Endothelial cell of umbilical vein (primary cell): ENCODE data around the gene NKD1. TPM values are rescaled to one million over a fixed set of nuclear protein-coding genes. Genes with fewer than 3 reads are reported as not detected.

Experiments
- BruUV-seq: library from RNA; stranded (reverse); fragments of 400-500 nt; replicated peaks from 2 replicates; lab custom pipeline; 2021; lab: Mats Ljungman, UMichigan
- CTCF ChIA-PET: fragments of 300-600, 350-600 bp; sonication (Branson Sonifier 250); formaldehyde crosslinking; loops from one replicate; lab custom pipeline; 2021; ENCODE audit warnings: antibody characterized with exemption, inconsistent platforms; lab: Charles Lee
- POLR2A ChIA-PET: fragments of 300-600, 350-600 bp; sonication (Branson Sonifier 250); formaldehyde crosslinking; loops from one replicate; lab custom pipeline; 2021; ENCODE audit warnings: antibody characterized with exemption, inconsistent platforms; lab: Charles Lee
- DNase-seq: peaks from one replicate; pipeline ENCODE4 v3.0.0-alpha.2; 2011; ENCODE audit warnings: low read depth, low spot score
- FAIRE-seq: peaks from 2 replicates; lab custom pipeline; 2011; peaks lifted over from hg19 to GRCh38; lab: Jason Lieb, UNC
- H2AFZ ChIP-seq: 2 replicates; pipeline ENCODE4 v1.6.0; 2012; ENCODE audit warnings: low read depth, low read length, control low read depth, inconsistent platforms
- H3K27ac ChIP-seq: 2 replicates; pipeline ENCODE4 v1.5.1; 2011; ENCODE audit warnings: low read depth, mild to moderate bottlenecking, control low read depth, low read length, moderate library complexity; ENCODE audit not compliant: insufficient read depth
- H3K27me3 ChIP-seq, 2 experiments: 2 replicates each; pipeline versions ENCODE4 v1.6.0 to v1.6.1; 2011; ENCODE audit warnings: low read length in 2 of 2, mixed read lengths in 1 of 2; ENCODE audit not compliant: control insufficient read depth in 2 of 2, insufficient read depth in 2 of 2
- H3K36me3 ChIP-seq, 2 experiments: 2 replicates in 1 of 2; 3 replicates in 1 of 2; pipeline ENCODE4 v1.5.1; 2011; ENCODE audit warnings: low read length in 2 of 2, mild to moderate bottlenecking in 1 of 2, moderate library complexity in 1 of 2; ENCODE audit not compliant: control insufficient read depth in 2 of 2, insufficient read depth in 2 of 2; ENCODE audit errors: extremely low read depth in 1 of 2
- H3K4me1 ChIP-seq: 3 replicates; pipeline ENCODE4 v1.5.1; 2011; ENCODE audit warnings: mild to moderate bottlenecking, low read length; ENCODE audit not compliant: control insufficient read depth, insufficient read depth; ENCODE audit errors: extremely low read depth
- H3K4me2 ChIP-seq: 2 replicates; pipeline ENCODE4 v1.6.1; 2011; ENCODE audit warnings: low read length, control low read depth, mixed read lengths; ENCODE audit not compliant: insufficient read depth
- H3K4me3 ChIP-seq, 3 experiments: fragments of 200-600 bp in 1 of 3; sonication (generic), shearing (Covaris generic) in 1 of 3; replicated peaks in 1 of 3; 2 replicates each; pipeline ENCODE4 v1.5.1; 2011 to 2016; ENCODE audit warnings: control low read depth in 3 of 3, low read length in 3 of 3, mild to moderate bottlenecking in 2 of 3, inconsistent platforms in 1 of 3, low read depth in 1 of 3, moderate library complexity in 1 of 3; ENCODE audit not compliant: insufficient read depth in 1 of 3
- H3K79me2 ChIP-seq: 2 replicates; pipeline ENCODE4 v1.6.0; 2012; ENCODE audit warnings: low read length, inconsistent platforms; ENCODE audit not compliant: control insufficient read depth, insufficient read depth
- H3K9ac ChIP-seq: replicated peaks from 2 replicates; pipeline ENCODE3; 2011; ENCODE audit warnings: low read length, control low read depth; ENCODE audit not compliant: insufficient read depth; ENCODE audit errors: extremely low read depth
- H3K9me1 ChIP-seq: replicated peaks from 3 replicates; pipeline ENCODE4 v1.6.0; 2011; ENCODE audit warnings: mild to moderate bottlenecking, low read length; ENCODE audit not compliant: control insufficient read depth, insufficient read depth; ENCODE audit errors: extremely low read depth
- H3K9me3 ChIP-seq: replicated peaks from 2 replicates; pipeline ENCODE4 v1.5.1; 2012; ENCODE audit warnings: low read length, inconsistent platforms; ENCODE audit not compliant: control insufficient read depth, insufficient read depth
- H4K20me1 ChIP-seq: replicated peaks from 2 replicates; pipeline ENCODE3; 2011; ENCODE audit warnings: mild to moderate bottlenecking, low read length; ENCODE audit not compliant: control insufficient read depth, insufficient read depth; ENCODE audit errors: extremely low read depth
- CTCF ChIP-seq, 2 donors: IDR thresholded peaks; 1 replicate in 1 of 2; 2 replicates in 1 of 2; pipeline ENCODE4 v1.5.1; 2011; ENCODE audit warnings: low read length in 2 of 2, mild to moderate bottlenecking in 2 of 2, moderate library complexity in 2 of 2, control low read depth in 1 of 2, inconsistent platforms in 1 of 2, low read depth in 1 of 2; ENCODE audit not compliant: insufficient read depth in 1 of 2; ENCODE audit errors: extremely low read depth in 1 of 2
- FOS ChIP-seq: IDR thresholded peaks from 2 replicates; pipeline ENCODE4 v1.6.1; 2011; ENCODE audit warnings: mild to moderate bottlenecking, low read length, moderate library complexity, borderline replicate concordance; ENCODE audit not compliant: insufficient read depth
- GATA2 ChIP-seq: IDR thresholded peaks from 2 replicates; pipeline ENCODE4 v1.7.0; 2011; ENCODE audit warnings: low read depth, mild to moderate bottlenecking, moderate library complexity, mixed read lengths, low read length; ENCODE audit not compliant: insufficient read length, insufficient read depth
- JUN ChIP-seq: IDR thresholded peaks from 2 replicates; pipeline ENCODE4 v1.6.1; 2011; ENCODE audit warnings: borderline replicate concordance, low read depth; ENCODE audit not compliant: insufficient read length, insufficient read depth
- MAX ChIP-seq: IDR thresholded peaks from 2 replicates; pipeline ENCODE4 v1.6.1; 2011; ENCODE audit not compliant: insufficient read depth, insufficient read length
- MYC ChIP-seq: IDR thresholded peaks from one replicate; pipeline ENCODE4 v1.6.1; 2011; ENCODE audit warnings: mild to moderate bottlenecking, low read depth, low read length
- POLR2A ChIP-seq: IDR thresholded peaks from 2 replicates; pipeline ENCODE4 v1.6.1; 2012; ENCODE audit warnings: low read depth, mild to moderate bottlenecking, control low read depth, low read length
- POLR2AphosphoS5 ChIP-seq: IDR thresholded peaks from 2 replicates; pipeline ENCODE4 v1.6.1; 2012; ENCODE audit warnings: low read depth, mild to moderate bottlenecking, control low read depth, low read length, moderate library complexity; ENCODE audit not compliant: insufficient read depth
- dilution Hi-C: fragments of 300-500 bp; cut with MboI; formaldehyde crosslinking; loops from one replicate; pipeline ENCODE4 v1.15.0; 2019; ENCODE audit warnings: low sequenced_read_pairs; ENCODE audit not compliant: extremely low pct_ligation_motif_present
- intact Hi-C: fragments of 100-400 bp; cut with micrococcal nuclease; formaldehyde crosslinking; loops from one replicate; pipeline ENCODE4 v1.10.0; 2022
- polyA plus RNA-seq, 4 experiments: library from polyadenylated mRNA; depleted of rRNA in 3 of 4; stranded (reverse) in 3 of 4; unstranded in 1 of 4; fragments of >200 nt; gene quantifications; 2 replicates each; pipeline versions ENCODE4 v1.2.1 to v1.2.3, GENCODE V29; 2011 to 2012; ENCODE audit warnings: missing spikeins in 1 of 4
- total RNA-seq: library from RNA; stranded (reverse); gene quantifications from 2 replicates; pipeline ENCODE4 v1.2.3, GENCODE V29; 2021

The NKD1 gene
- total and polyA plus RNA-seq, 2 donors (not counting 3 experiments of a cell fraction or from before 2014, with no cell fraction given), result not detected

- no peaks in the 10 kb centered on the region for H3K9me1 ChIP-seq
- no peak overlapping the region for H3K9ac ChIP-seq
- FAIRE-seq (no peak), DNase-seq (no peak)
- no peak overlapping the region for H3K27ac ChIP-seq
- intact Hi-C loops (no loop called here), dilution Hi-C loops (no loop called here)
- H3K36me3 ChIP-seq, result no peaks in the 10 kb centered on the region
- no peak overlapping the region for H3K4me2 ChIP-seq
- no peak overlapping the region for H2AFZ ChIP-seq
- no peaks in the 10 kb centered on the region for H3K27me3 ChIP-seq
- no peak overlapping the region for H3K4me3 ChIP-seq
- H4K20me1 ChIP-seq, result no peaks in the 10 kb centered on the region
- ChIA-PET POLR2A (interaction anchor here (0.6 kb wide), 1 partner anchor 421 kb away, joined by 4 read pairs; no protein-coding TSS in a partner anchor), CTCF (interaction anchor here (0.8 to 1.4 kb wide), 2 partner anchors 20 to 121 kb away, joined by 3 to 6 read pairs; no protein-coding TSS in a partner anchor)
- no peaks in the 10 kb centered on the region for H3K79me2 ChIP-seq
- no peaks in the 10 kb centered on the region for H3K4me1 ChIP-seq
- BruUV-seq, result no TSS peak
- no peaks in the 10 kb centered on the region for H3K9me3 ChIP-seq
- no peak for TF ChIP-seq POLR2AphosphoS5
- TF ChIP-seq CTCF (IDR thresholded peaks at IDR 0.05; ENCODE audit: extremely low read depth in 1 of 2, insufficient read depth in 1 of 2, low read depth in 1 of 2, low read length in 2 of 2), result no peak
- TF ChIP-seq MYC, result no peak
- TF ChIP-seq FOS, result no peak
- TF ChIP-seq MAX, result no peak
- no peak for TF ChIP-seq JUN
- TF ChIP-seq GATA2, result no peak
- no peak for TF ChIP-seq POLR2A
These were observed 136.7 kb downstream of the NKD1 start for GRCh38 chr16:50684823-50685461.
